ENCODE data around the gene NPC1L1.

The NPC1L1 gene

GRCh38 chr7:44541028-44541869 is at the start of gene NPC1L1:
NPC1L1 (minus strand) TSS chr7:44541330; CDS start chr7:44541259, 71 bp downstream.
- DNase-seq (ENCODE audit: low read depth) = no peak

- no peak for DNase-seq (ENCODE audit: low read depth)
Observed at GRCh38 chr7:44590910-44591309, 49.8 kb upstream of the NPC1L1 start.

GRCh38 chr7:44587843-44588711 is 46.9 kb upstream of the NPC1L1 start:
- peak; percentile 49 for DNase-seq (ENCODE audit: low read depth)

- no peak for DNase-seq (ENCODE audit: low read depth)
Observed at GRCh38 chr7:44583146-44583865, 42.2 kb upstream of the NPC1L1 start.

GRCh38 chr7:44581879-44582603 is 40.9 kb upstream of the NPC1L1 start, which contains the start of gene TMED4:
TMED4 (minus strand) TSS chr7:44582231; CDS start chr7:44582206, 25 bp downstream.
- peak; percentile 100 for DNase-seq (ENCODE audit: low read depth)

- peak; percentile 23 for DNase-seq (ENCODE audit: low read depth)
Observed at GRCh38 chr7:44580945-44581878, 40.1 kb upstream of the NPC1L1 start.

- DNase-seq (ENCODE audit: low read depth) = no peak
Observed at GRCh38 chr7:44576228-44576627, 35.1 kb upstream of the NPC1L1 start.

GRCh38 chr7:44575054-44575453 is 33.9 kb upstream of the NPC1L1 start:
- no peak for DNase-seq (ENCODE audit: low read depth)

GRCh38 chr7:44574287-44574872 is 33.2 kb upstream of the NPC1L1 start:
- DNase-seq (ENCODE audit: low read depth) = no peak

GRCh38 chr7:44573464-44574286 is 32.5 kb upstream of the NPC1L1 start, which contains the start of gene DDX56:
DDX56 (minus strand) TSS chr7:44573908; CDS start chr7:44573895, 13 bp downstream.
- DNase-seq (ENCODE audit: low read depth) = peak; percentile 89

- DNase-seq (ENCODE audit: low read depth) = no peak
Observed at GRCh38 chr7:44572771-44573170, 31.6 kb upstream of the NPC1L1 start.

GRCh38 chr7:44569959-44570358 is 28.8 kb upstream of the NPC1L1 start:
- DNase-seq (ENCODE audit: low read depth) = no peak

GRCh38 chr7:44568771-44569560 is 27.8 kb upstream of the NPC1L1 start:
- DNase-seq (ENCODE audit: low read depth) = no peak

GRCh38 chr7:44567884-44568283 is 26.8 kb upstream of the NPC1L1 start:
- no peak for DNase-seq (ENCODE audit: low read depth)

GRCh38 chr7:44566680-44567079 is 25.6 kb upstream of the NPC1L1 start:
- no peak for DNase-seq (ENCODE audit: low read depth)

GRCh38 chr7:44565795-44566559 is 24.8 kb upstream of the NPC1L1 start:
- no peak for DNase-seq (ENCODE audit: low read depth)

GRCh38 chr7:44565097-44565794 is 24.1 kb upstream of the NPC1L1 start:
- DNase-seq (ENCODE audit: low read depth) = peak; percentile 50

Measured in activated T-cell treated with anti-CD3 and anti-CD28 coated beads for 1 hour (primary cell).